ENCODE data around the gene VDAC2. TPM values are rescaled to one million over a fixed set of nuclear protein-coding genes. Genes with fewer than 3 reads are reported as not detected.

The VDAC2 gene
- total RNA-seq, 4 donors from 2014 or later, result 52.1 to 234 (median 149) TPM

DNA sequence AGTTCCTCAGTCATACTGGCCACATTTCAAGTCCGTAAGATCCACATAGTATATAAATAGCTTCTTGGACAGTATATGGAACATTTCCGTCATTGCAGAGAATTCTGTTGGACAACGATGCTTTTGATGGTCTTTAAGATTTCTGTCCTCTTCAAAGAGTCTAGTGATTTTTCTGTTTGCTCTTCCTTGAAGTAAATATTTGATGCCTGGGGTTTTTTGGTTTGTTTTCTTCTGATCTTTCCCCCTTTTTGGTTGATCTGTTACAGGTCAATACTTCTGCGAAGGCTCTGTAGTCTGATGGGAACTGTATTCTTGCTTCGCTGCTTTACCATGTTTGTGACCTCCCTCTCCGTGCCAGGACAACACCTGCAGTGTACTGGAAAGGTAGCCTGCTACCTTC, 42.3 kb upstream of the VDAC2 start:
- no peaks in the 10 kb centered on the region for H3K27me3 ChIP-seq
- intact Hi-C loops (cut with DNase I; ENCODE audit: low total_unique reads), result no loop called here
- DNase-seq, result no peak
- no peak overlapping the region for H3K4me3 ChIP-seq
- WGBS, 2 donors (ENCODE audit: low coverage in 1 of 2), result 65 to 72% methylated on average over 6 of the region's 6 CpGs
- H3K36me3 ChIP-seq, result peaks cover 0 to 25% (median 3%) of the 10 kb centered on the region in 4 donors
- H3K27ac ChIP-seq, result no peak overlapping the region
- peaks cover 0 to 12% (median 7%) of the 10 kb centered on the region in 4 donors for H3K4me1 ChIP-seq
- TF ChIP-seq EP300 (IDR thresholded peaks at IDR 0.05; ENCODE audit: low read depth), result no peak
- TF ChIP-seq POLR2A (IDR thresholded peaks at IDR 0.05), result no peak
- TF ChIP-seq CTCF (IDR thresholded peaks at IDR 0.05), result no peak
- TF ChIP-seq POLR2AphosphoS5 (IDR thresholded peaks at IDR 0.05), result no peak
- in situ Hi-C loops (cut with MboI; ENCODE audit: low pct_ligation_motif_present in 1 of 4, low pct_unique_long_range_greater_than_20kb in 1 of 4, low sequenced_read_pairs in 3 of 4), result no loop called here
- H3K9me3 ChIP-seq, result no peaks in the 10 kb centered on the region

- WGBS, 2 donors (ENCODE audit: low coverage in 1 of 2), result 45 to 82% methylated on average over 1 of the region's 1 CpG
- H3K36me3 ChIP-seq, result peaks cover 0 to 18% (median 3%) of the 10 kb centered on the region in 4 donors
- H3K9me3 ChIP-seq, result no peaks in the 10 kb centered on the region
- no peak overlapping the region for H3K4me3 ChIP-seq
- intact Hi-C loops (cut with DNase I; ENCODE audit: low total_unique reads), result no loop called here
- in situ Hi-C loops (cut with MboI; ENCODE audit: low pct_ligation_motif_present in 1 of 4, low pct_unique_long_range_greater_than_20kb in 1 of 4, low sequenced_read_pairs in 3 of 4), result no loop called here
- peaks cover 0 to 12% (median 7%) of the 10 kb centered on the region in 4 donors for H3K4me1 ChIP-seq
- no peak for DNase-seq
- H3K27ac ChIP-seq, result no peak overlapping the region
- no peak for TF ChIP-seq POLR2AphosphoS5 (IDR thresholded peaks at IDR 0.05)
- no peak for TF ChIP-seq CTCF (IDR thresholded peaks at IDR 0.05)
- no peak for TF ChIP-seq POLR2A (IDR thresholded peaks at IDR 0.05)
- TF ChIP-seq EP300 (IDR thresholded peaks at IDR 0.05; ENCODE audit: low read depth), result no peak
- no peaks in the 10 kb centered on the region for H3K27me3 ChIP-seq
Measured at GRCh38 chr10:75170215-75170614, 40.4 kb upstream of the VDAC2 start.

GRCh38 chr10:75175046-75175445, 35.5 kb upstream of the VDAC2 start:
- Histone ChIP-seq H3K4me1 (peaks cover 0 to 2% (median 0%) of the 10 kb centered on the region in 4 donors), H3K4me3 (no peak overlapping the region), H3K27me3 (no peaks in the 10 kb centered on the region), H3K27ac (no peak overlapping the region), H3K9me3 (no peaks in the 10 kb centered on the region), H3K36me3 (peaks cover 0 to 12% (median 0%) of the 10 kb centered on the region in 4 donors)
- DNase-seq, result no peak
- WGBS, 2 donors (ENCODE audit: low coverage in 1 of 2), result 100% methylated on average over 2 of the region's 2 CpGs
- TF ChIP-seq POLR2AphosphoS5 (IDR thresholded peaks at IDR 0.05) (no peak), POLR2A (IDR thresholded peaks at IDR 0.05) (no peak), CTCF (IDR thresholded peaks at IDR 0.05) (no peak), EP300 (IDR thresholded peaks at IDR 0.05; ENCODE audit: low read depth) (no peak)
- intact Hi-C loops (cut with DNase I; ENCODE audit: low total_unique reads) (no loop called here), in situ Hi-C loops (cut with MboI; ENCODE audit: low pct_ligation_motif_present in 1 of 4, low pct_unique_long_range_greater_than_20kb in 1 of 4, low sequenced_read_pairs in 3 of 4) (no loop called here)

DNA sequence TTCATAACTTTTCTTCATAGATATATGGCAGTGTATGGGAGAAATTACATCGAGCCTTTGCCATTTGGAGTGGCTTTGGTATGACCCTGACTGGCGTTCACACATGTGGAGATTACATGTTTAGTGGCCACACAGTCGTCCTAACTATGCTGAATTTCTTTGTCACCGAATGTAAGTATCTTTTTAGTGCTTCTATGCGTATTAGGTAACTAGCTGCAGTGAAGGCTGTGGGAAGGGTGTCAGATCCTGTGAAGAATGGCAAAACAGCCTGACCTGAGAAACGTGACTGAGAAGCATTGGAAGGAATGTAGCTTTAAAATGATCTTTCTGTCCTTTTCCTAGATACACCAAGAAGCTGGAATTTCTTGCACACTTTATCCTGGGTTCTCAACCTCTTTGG, 34.5 kb upstream of the VDAC2 start:
- H3K9me3 ChIP-seq, result no peaks in the 10 kb centered on the region
- in situ Hi-C loops (cut with MboI; ENCODE audit: low pct_ligation_motif_present in 1 of 4, low pct_unique_long_range_greater_than_20kb in 1 of 4, low sequenced_read_pairs in 3 of 4), result no loop called here
- H3K27ac ChIP-seq, result no peak overlapping the region

More for the DNA sequence above, 34.5 kb upstream of the VDAC2 start:
- peaks cover 0 to 12% (median 0%) of the 10 kb centered on the region in 4 donors for H3K36me3 ChIP-seq
- no peak overlapping the region for H3K4me3 ChIP-seq
- 94% methylated on average over 6 of the region's 6 CpGs for WGBS, 2 donors (ENCODE audit: low coverage in 1 of 2)
- TF ChIP-seq CTCF (IDR thresholded peaks at IDR 0.05), result no peak
- TF ChIP-seq EP300 (IDR thresholded peaks at IDR 0.05; ENCODE audit: low read depth), result no peak
- TF ChIP-seq POLR2AphosphoS5 (IDR thresholded peaks at IDR 0.05), result no peak
- no peak for TF ChIP-seq POLR2A (IDR thresholded peaks at IDR 0.05)
- H3K4me1 ChIP-seq, result peaks cover 0 to 12% (median 6%) of the 10 kb centered on the region in 4 donors
- H3K27me3 ChIP-seq, result no peaks in the 10 kb centered on the region
- no peak for DNase-seq
- intact Hi-C loops (cut with DNase I; ENCODE audit: low total_unique reads), result no loop called here
